RWPE2 (cell line): ENCODE results near the gene ZMIZ1.

Experiments used
- ATAC-seq: fragments of 200-7000 bp; cut with Tn5 transposase; 3 replicates; pipeline ENCODE4 v1.9.1; 2021; ENCODE audit warnings: low read depth
- DNase-seq: peaks from one replicate; pipeline ENCODE4 v3.0.0-alpha.2; 2020; ENCODE audit warnings: low spot score
- H3K27ac ChIP-seq: fragments of 450-650 bp; 2 replicates; pipeline ENCODE4 v1.5.1; 2017; ENCODE audit warnings: mild to moderate bottlenecking; ENCODE audit not compliant: poor library complexity, severe bottlenecking
- H3K27me3 ChIP-seq: fragments of 250-450 bp; sonication (Bioruptor Pico); 2 replicates; pipeline ENCODE4 v1.5.1; 2021; ENCODE audit warnings: mild to moderate bottlenecking, moderate library complexity; ENCODE audit not compliant: insufficient read depth, poor library complexity, severe bottlenecking
- H3K36me3 ChIP-seq: fragments of 250-450 bp; sonication (Bioruptor Pico); 2 replicates; pipeline ENCODE4 v1.5.1; 2020; ENCODE audit warnings: low read depth, mild to moderate bottlenecking, moderate library complexity
- H3K4me1 ChIP-seq: fragments of 250-450 bp; sonication (Bioruptor Pico); 2 replicates; pipeline ENCODE4 v1.5.1; 2021; ENCODE audit warnings: mild to moderate bottlenecking, moderate library complexity; ENCODE audit not compliant: insufficient read depth, poor library complexity, severe bottlenecking
- H3K4me3 ChIP-seq: fragments of 250-450 bp; sonication (Bioruptor Pico); 2 replicates; pipeline ENCODE4 v1.5.1; 2021; ENCODE audit warnings: mild to moderate bottlenecking, moderate library complexity; ENCODE audit not compliant: severe bottlenecking
- H3K9me3 ChIP-seq: fragments of 250-450 bp; sonication (Bioruptor Pico); 2 replicates; pipeline ENCODE4 v1.5.1; 2021; ENCODE audit warnings: mild to moderate bottlenecking, moderate library complexity; ENCODE audit not compliant: severe bottlenecking
- TF ChIP-seq, protein P1 (sequence below): fragments of 450-650 bp; IDR thresholded peaks from one replicate; pipeline ENCODE4 v1.5.1; 2017; ENCODE audit warnings: mild to moderate bottlenecking, moderate library complexity; ENCODE audit not compliant: poor library complexity, severe bottlenecking

ZMIZ1 gene

DNA sequence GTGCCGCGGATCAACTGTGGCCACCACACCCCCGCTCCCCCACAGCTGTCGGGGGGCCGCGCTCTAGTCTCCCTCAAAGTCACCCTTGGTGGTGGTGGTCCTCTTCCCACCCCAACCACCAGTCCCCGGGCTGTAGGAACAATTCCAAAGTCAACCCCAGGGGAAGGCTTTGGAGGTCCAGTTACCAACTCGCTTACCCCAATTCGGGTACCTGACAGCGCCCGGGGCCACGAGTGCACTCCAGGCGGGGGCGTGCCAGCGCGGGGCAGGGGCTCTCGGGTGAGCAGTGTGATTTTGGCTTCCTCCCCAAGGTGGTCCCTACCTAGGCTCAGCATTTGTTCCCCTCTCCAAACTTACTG is 584 bp upstream of the ZMIZ1 start:
- Histone ChIP-seq H3K4me1 (peaks cover 11% of the 10 kb centered on the region), H3K27me3 (no peaks in the 10 kb centered on the region), H3K27ac (peak overlapping the region; percentile 84), H3K9me3 (no peaks in the 10 kb centered on the region), H3K36me3 (no peaks in the 10 kb centered on the region), H3K4me3 (peak overlapping the region; percentile 89)
- no peak for ATAC-seq
- TF ChIP-seq, protein P1, sequence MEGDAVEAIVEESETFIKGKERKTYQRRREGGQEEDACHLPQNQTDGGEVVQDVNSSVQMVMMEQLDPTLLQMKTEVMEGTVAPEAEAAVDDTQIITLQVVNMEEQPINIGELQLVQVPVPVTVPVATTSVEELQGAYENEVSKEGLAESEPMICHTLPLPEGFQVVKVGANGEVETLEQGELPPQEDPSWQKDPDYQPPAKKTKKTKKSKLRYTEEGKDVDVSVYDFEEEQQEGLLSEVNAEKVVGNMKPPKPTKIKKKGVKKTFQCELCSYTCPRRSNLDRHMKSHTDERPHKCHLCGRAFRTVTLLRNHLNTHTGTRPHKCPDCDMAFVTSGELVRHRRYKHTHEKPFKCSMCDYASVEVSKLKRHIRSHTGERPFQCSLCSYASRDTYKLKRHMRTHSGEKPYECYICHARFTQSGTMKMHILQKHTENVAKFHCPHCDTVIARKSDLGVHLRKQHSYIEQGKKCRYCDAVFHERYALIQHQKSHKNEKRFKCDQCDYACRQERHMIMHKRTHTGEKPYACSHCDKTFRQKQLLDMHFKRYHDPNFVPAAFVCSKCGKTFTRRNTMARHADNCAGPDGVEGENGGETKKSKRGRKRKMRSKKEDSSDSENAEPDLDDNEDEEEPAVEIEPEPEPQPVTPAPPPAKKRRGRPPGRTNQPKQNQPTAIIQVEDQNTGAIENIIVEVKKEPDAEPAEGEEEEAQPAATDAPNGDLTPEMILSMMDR = no peak
- no peak for DNase-seq

DNA sequence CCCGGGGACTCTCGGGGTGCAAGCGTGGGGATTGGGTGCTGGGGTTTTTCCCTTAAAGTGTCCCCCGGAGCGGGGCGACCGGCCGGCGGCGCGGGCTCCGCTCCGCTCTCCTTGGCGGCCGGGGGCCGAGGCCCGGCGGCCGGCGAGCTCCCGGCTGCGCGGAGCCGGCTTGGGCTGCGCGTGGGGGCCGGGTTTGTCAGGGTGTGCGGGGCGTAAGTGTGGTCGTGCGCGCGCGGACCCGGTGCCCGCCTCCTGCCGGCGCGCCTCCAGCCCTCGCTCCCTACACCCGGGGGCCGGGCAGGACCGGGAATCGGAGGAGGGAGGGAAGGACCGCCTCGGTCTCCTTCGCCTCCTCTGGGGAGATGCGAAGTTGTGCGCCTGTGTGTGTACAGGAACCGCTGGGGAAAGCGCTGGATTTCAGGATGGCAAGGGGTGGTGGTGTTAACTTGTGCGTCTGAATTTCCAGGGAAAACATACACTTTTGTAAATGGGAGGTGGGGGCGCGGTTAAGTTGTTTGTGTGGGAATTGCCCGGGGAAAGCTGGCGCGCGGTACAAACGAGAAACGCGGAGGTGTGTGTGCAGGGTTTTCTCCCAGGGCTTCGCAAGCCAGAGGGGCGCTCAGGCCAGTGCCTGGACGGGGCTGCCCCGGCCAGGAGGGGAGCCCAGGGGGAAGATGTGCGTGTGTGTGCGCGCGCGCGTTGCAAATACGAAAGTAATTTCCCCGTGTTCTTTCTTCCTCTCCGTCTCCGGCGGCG is 737 bp downstream of the ZMIZ1 start:
- TF ChIP-seq, protein P1 = no peak
- no peaks in the 10 kb centered on the region for H3K27me3 ChIP-seq
- H3K4me1 ChIP-seq = peaks cover 20% of the 10 kb centered on the region
- peak overlapping the region; percentile 84 for H3K27ac ChIP-seq
- ATAC-seq = peak; percentile 16
- DNase-seq = no peak
- no peaks in the 10 kb centered on the region for H3K36me3 ChIP-seq
- peak overlapping the region; percentile 89 for H3K4me3 ChIP-seq
- H3K9me3 ChIP-seq = no peaks in the 10 kb centered on the region

DNA sequence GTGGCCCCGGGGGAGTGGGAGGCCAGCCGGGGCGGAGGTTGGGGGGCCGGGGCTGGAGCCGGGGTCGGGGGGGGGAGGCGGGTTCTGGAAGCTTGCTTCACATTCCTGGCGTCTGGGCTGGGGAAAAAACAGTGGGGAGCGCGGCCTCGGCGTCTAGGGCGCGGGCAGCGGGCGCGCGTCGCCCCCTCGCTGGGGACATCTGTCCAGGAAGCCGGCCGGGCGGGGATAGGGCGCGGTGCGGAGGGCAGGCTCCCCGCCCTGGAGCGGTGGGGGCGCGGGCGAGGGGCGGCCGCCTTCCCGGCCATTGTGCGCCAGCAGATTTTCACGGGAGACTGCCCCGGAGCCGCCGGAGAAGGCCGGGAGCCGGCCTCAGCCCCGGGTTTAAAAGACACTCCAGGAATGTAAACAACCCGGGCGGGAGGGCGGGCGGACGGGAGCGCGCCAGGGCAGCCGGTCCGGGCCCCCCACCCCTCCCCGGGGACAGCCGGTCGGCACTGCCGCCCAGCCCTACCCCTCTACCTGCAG is 1.4 kb downstream of the ZMIZ1 start:
- ATAC-seq (peak; percentile 2; the same call in 2 of the 3 replicates), DNase-seq (no peak)
- H3K9me3 ChIP-seq = no peaks in the 10 kb centered on the region
- peaks cover 23% of the 10 kb centered on the region for H3K4me1 ChIP-seq
- no peaks in the 10 kb centered on the region for H3K36me3 ChIP-seq
- peak overlapping the region; percentile 84 for H3K27ac ChIP-seq
- TF ChIP-seq, protein P1 = no peak
- peak overlapping the region; percentile 89 for H3K4me3 ChIP-seq
- H3K27me3 ChIP-seq = no peaks in the 10 kb centered on the region

DNA sequence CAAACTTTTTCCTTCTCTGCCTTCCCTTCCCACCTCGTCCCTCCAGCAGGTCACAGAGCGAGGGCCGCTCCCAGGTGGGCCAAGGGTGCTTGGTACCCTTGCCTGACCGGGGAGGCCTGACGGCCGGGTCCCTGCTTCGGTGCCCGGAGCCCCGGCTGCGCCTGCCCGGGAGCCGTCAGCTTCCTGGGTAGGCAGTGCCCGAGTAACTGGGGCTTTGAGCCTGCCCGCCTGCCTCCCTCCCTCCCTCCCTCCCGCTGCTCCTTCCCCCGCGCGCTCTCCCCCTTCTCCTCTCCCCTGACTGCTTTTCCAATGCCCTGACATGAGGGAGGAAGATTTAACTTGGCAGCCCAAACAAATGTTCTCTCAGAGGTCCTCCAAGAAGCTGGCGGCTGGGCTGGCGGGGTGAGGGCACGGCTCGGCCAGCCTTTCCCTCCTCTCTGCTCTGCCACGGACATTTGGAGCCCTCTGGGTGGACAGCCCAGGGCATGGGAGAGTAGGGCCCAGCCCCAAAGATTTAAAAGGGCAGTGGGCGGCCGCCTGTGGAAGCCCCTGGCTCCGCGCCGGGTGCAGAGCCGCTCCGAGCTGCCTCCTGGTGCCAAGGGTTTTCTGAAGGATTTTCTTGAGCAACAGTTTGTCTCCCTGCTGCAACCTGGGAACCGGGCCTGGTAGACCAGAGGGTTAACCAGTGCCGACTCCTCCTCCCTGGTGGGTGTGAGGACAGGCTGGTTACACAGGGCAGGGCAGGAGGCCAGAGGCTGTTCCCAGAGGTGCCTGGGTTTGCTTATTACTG is 2.0 kb downstream of the ZMIZ1 start:
- DNase-seq = peak; percentile 90
- TF ChIP-seq, protein P1 = no peak

More for the DNA sequence above, 2.0 kb downstream of the ZMIZ1 start:
- Histone ChIP-seq H3K4me1 (peaks cover 23% of the 10 kb centered on the region), H3K36me3 (no peaks in the 10 kb centered on the region), H3K9me3 (no peaks in the 10 kb centered on the region), H3K27ac (peak overlapping the region; percentile 84), H3K27me3 (no peaks in the 10 kb centered on the region), H3K4me3 (peak overlapping the region; percentile 89)
- ATAC-seq = peak; percentile 71
